Mucosa of gallbladder (tissue), 1 donor: ENCODE results near the gene PLEKHJ1. TPM values are rescaled to one million over a fixed set of nuclear protein-coding genes. Genes with fewer than 3 reads are reported as not detected.

ENCODE experiments used
- DNase-seq: peaks from one replicate; pipeline ENCODE4 v3.0.0-alpha.2; 2020; ENCODE audit warnings: low spot score
- total RNA-seq: library from RNA; stranded (reverse); gene quantifications from one replicate; pipeline ENCODE4 v1.2.1, GENCODE V29; 2021
- donor health status: DM: no; HTN: no; CAD: no.

Gene PLEKHJ1
- total RNA-seq, 1 donor from 2014 or later = 126 TPM

GRCh38 chr19:2269244-2270156 is 33.4 kb upstream of the PLEKHJ1 start:
- peak; percentile 98 for DNase-seq

GRCh38 chr19:2268861-2269243 is 32.7 kb upstream of the PLEKHJ1 start:
- DNase-seq = no peak

GRCh38 chr19:2268480-2268830 is 32.3 kb upstream of the PLEKHJ1 start:
- no peak for DNase-seq

GRCh38 chr19:2266183-2266993 is 30.3 kb upstream of the PLEKHJ1 start:
- peak; percentile 89 for DNase-seq

GRCh38 chr19:2261438-2262172 is 25.5 kb upstream of the PLEKHJ1 start:
- DNase-seq = no peak

GRCh38 chr19:2260341-2260805 is 24.2 kb upstream of the PLEKHJ1 start:
- DNase-seq = no peak

GRCh38 chr19:2259336-2259735 is 23.2 kb upstream of the PLEKHJ1 start:
- DNase-seq = no peak

- no peak for DNase-seq
Measured at GRCh38 chr19:2255982-2256685, 20.0 kb upstream of the PLEKHJ1 start, which contains the start of gene JSRP1. Gene JSRP1, minus strand, starts transcription at chr19:2256417. Its CDS starts 1,103 bp downstream, at chr19:2255314.

GRCh38 chr19:2255112-2255845 is 19.1 kb upstream of the PLEKHJ1 start:
- no peak for DNase-seq

- DNase-seq = no peak
Measured at GRCh38 chr19:2254064-2254872, 18.1 kb upstream of the PLEKHJ1 start.

GRCh38 chr19:2253106-2254063 is 17.3 kb upstream of the PLEKHJ1 start:
- DNase-seq = no peak

GRCh38 chr19:2252797-2253105 is 16.6 kb upstream of the PLEKHJ1 start:
- DNase-seq = no peak

- DNase-seq = no peak
Measured at GRCh38 chr19:2252055-2252796, 16.1 kb upstream of the PLEKHJ1 start.

GRCh38 chr19:2251106-2252054 is 15.3 kb upstream of the PLEKHJ1 start:
- DNase-seq = no peak

GRCh38 chr19:2250766-2251105 is 14.6 kb upstream of the PLEKHJ1 start:
- no peak for DNase-seq

GRCh38 chr19:2249880-2250765 is 14.0 kb upstream of the PLEKHJ1 start:
- DNase-seq = no peak
